Activated CD4-positive, alpha-beta T cell treated with anti-CD3 and anti-CD28 coated beads, Interleukin-10, Interleukin-2, amounts not matched to agents 100 ng/mL and 50 ng/mL, durations not matched to agents 16 hours and 8 hours (primary cell): ENCODE data around the gene MSRB3.

Experiments
- DNase-seq: peaks from one replicate; pipeline ENCODE4 v3.0.0-alpha.2; 2020

The MSRB3 gene

DNA sequence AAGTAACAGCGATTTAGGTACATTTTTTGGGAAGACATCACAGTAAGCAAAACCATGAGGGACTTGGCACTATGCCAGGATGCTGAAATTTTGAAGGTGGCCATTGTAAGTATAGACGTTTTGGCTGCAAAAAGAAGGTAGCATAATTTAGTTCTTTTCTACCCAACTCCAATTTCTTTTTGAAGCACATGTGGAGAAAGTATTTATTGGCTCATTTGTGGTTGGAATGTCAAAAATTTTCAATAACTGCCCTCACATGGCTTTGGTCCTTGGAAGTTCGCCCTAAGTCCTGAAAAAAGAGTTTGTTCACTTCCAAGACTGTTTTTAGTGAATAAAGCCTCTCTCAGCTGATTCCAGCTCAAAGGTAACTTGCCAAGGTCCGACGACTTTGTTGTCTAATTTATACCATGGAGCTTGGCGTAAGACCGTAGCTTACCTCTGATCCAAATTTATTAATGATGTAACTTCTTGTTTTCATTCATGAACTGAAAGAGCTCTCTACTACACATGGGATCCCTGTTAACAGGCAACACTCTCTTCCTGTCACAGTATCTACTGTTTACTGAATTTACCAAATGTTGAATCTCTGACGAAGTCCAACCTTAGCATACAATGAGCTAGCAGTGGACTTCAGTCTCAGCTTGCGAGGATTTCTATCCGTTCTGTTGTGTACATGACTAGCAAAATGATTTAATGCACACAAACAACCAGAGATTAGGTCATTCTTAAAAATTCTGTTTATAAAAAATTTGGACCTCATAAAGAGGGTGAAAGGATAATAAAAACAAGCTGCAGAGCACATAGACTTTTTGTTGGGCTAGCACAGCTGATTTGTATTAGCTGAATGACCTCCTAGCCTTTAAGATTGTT lies 49.0 kb downstream of the MSRB3 start:
- DNase-seq, result no peak

DNA sequence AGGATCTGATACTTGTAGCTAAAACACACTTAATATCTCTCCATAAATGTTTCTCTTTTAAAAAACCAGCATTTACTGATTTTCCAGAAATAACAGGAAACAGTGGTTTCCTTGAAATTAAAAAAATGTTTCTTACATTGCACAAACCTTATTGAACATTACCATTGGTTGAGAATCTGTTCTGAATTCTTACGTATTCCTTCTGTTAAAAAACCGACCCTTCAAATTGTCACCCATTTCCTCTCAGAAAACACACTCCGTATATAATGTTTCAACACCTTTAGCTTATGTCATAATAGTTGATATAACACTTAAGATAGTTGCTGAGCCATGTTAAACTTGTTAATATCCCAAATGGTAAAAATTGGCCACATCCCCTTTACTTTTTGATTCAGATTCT lies 51.2 kb downstream of the MSRB3 start:
- no peak for DNase-seq

DNA sequence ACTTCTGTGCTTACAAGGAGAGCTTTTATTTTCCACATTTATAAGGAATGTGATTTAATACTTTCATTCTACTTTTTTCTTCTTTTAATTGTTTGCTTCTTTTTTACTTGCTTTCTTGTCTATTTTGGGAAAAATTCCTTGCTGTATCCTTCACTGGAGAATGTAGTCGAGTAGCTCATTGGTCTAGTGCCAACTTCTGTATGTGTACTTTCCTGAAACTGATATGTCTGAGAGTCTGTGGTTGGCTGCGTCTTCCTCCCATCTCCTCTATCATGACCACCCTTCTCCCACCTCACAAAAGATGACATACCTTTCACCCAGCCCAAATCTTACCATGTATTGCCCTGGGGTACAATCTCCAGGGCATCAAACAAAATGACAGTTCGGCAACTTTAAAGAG lies 51.8 kb downstream of the MSRB3 start:
- DNase-seq, result no peak

DNA sequence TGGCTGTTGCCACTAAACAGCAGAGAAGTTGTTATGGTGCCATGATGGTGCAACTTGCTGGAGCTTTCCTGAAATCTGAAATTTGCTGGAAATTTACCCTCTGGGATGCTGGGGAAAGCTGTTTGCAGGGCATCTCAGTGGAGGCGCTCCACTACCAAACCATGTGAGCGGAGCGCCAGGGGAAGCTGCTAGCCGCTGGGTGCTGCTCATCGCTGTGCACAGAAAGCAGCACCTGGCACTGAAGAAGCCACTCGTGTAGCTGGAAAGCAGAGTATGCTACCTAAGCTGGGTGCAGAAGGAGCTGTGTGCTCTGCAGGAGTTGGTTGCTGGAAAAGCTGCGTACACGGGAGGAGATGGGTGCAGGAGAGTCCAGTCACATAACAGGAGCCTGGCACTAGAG lies 53.0 kb downstream of the MSRB3 start:
- no peak for DNase-seq

DNA sequence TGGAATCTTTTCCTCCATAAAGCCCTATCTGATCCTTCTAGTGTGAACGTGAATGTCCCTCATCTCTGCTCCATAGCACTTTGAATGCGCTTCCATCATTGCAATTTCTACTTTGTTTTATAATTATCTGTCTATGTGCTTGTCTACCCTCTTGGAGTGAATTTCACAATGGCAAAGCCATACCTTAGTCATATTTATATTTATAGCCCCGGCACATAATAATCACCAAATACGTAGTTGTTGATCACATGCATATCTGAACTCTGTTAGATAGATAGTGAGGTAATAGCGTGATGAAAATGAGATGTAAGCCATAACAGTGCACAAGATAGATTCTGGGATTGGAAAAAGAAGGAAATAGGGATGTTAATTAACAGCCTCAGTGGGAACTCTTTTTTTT lies 55.2 kb downstream of the MSRB3 start:
- no peak for DNase-seq

DNA sequence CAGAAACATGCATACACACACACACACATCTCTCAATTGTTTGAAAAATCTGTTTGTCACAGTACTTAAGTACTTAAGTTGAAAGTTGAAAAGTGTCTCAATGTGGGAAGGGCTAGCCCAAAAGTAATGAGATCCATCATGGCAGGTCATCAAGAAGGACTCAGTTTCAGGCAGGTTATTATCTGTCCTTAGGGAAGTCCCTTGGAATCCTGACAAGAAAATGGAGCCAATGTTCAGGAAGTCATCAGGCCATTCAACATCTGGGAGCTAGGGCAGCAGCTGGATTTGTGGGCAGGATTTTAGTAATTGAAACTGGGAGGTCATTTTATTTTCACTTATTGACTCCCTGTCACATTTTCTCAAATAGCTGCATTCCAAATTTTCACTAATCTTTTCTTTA lies 56.0 kb downstream of the MSRB3 start:
- no peak for DNase-seq

DNA sequence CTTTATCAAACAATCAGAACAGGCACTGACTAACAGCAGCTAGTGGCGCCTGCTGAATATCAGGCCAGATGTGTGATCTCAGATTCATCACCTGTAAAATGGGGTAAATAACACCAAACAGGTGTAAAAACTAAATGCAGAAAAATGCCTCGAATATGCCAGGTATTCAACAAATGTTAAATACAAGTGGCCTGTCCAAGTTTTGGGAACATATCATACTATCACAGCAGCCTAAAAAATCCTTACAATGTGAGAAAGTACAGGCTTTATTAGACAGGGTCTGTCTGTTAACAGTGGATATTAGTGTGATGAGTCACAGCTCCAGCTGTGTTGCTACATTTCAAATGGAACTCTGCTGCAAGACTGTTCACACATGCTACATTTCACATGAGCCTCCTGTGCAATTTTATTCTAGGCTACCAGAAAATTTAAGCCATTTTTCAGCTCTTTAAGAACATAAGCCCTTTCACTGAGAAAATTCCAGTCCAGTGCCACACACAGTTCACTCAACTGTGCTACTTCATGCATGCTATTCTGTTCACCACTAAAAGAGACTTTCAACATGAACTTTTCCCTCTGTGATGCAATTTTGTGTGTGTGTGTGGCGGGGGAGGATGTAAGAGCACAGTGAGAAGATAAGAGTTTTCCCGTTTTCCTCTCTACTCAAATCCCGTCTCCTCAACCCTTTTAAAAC lies 56.7 kb downstream of the MSRB3 start:
- DNase-seq, result no peak

DNA sequence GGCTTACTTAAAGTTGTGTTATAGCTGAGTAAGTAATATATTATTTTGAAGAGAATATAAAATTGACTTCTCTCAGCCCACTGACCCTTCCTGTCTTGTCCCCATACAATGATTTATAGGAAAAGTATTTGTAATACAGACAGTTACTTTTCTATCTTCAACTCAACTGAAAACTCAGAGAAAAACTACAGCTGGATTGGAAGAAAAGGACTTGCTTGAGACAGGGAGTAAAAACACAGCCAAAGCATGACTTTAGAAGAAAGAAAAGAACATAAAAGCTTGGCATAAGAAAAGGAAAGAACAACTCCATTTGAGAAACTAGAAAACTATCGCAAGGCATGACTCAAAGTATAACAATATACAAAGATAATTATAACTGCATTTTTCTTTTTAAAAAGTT lies 57.5 kb downstream of the MSRB3 start:
- no peak for DNase-seq

DNA sequence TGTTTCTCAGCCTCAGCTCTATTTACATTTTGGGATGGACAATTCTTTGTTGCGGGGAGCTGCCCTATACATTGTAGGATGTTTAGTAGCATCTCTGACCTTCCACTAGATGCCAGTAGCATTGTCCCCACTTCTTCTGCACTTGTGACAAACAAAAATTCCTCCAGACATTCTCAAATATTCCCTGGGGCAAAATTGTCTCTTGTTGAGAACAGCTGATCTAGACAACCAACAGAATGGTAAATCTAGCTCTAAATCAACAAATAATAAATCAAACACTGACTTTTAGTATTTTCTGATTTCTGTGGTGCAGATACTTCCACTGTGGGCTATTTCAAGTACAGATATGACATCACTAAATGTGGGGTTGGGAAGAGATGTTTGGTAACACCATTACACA lies 60.7 kb downstream of the MSRB3 start:
- no peak for DNase-seq

DNA sequence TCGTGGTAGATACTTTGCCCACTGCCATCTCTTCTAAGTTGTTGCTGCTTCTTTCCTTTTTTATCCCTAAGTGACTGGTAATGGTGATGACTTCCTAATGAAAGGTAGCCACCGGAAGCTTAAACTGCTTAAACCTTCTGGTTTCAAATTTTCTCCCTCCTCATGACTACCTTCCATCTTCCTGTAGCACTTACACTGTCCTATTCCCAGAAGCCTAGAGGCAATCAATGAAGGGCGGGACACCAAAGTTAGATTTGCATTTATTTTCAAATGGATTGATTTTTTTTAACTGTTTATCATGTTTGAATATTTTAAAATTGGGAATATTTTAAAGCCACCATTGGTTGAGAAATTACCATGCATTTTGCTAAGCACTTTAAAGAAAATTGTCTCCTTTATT lies 64.7 kb downstream of the MSRB3 start:
- DNase-seq, result no peak

DNA sequence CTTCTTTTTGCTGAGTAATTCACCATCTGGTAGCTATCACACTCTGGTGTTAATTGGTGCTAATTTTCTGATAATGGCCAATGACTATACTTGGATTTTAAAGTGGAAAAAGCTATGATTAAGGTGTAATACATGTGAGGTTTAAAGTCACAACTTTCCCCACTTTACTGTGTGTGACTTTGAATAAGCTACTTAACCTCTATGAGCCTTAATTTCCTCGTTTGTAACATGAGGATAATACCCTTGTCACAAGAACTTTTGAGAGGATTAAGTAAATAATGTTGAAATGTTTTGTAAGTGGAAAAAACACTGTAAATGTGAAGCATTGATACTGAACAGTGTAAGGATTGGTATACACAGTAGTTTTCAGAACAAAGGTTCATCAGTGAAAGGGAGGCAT lies 65.3 kb downstream of the MSRB3 start:
- DNase-seq, result no peak

DNA sequence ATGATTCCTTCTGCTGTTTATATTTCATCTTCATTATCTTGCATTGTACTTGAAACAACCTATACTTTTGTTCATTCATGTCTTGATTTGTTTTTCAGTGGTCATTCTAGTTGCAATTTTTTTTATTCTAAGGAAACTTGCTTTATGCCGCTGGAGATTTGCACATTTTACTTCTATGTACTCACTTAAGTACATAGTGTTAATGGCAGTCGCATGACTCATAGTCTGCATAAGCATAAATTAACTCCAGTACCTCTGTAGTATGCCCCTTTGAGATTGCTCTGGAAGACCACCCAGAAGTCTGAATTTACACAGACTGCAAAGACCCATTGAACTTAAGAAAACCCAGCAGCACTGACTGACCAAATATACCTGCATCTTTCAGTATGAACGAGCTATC lies 77.0 kb downstream of the MSRB3 start:
- DNase-seq, result no peak

DNA sequence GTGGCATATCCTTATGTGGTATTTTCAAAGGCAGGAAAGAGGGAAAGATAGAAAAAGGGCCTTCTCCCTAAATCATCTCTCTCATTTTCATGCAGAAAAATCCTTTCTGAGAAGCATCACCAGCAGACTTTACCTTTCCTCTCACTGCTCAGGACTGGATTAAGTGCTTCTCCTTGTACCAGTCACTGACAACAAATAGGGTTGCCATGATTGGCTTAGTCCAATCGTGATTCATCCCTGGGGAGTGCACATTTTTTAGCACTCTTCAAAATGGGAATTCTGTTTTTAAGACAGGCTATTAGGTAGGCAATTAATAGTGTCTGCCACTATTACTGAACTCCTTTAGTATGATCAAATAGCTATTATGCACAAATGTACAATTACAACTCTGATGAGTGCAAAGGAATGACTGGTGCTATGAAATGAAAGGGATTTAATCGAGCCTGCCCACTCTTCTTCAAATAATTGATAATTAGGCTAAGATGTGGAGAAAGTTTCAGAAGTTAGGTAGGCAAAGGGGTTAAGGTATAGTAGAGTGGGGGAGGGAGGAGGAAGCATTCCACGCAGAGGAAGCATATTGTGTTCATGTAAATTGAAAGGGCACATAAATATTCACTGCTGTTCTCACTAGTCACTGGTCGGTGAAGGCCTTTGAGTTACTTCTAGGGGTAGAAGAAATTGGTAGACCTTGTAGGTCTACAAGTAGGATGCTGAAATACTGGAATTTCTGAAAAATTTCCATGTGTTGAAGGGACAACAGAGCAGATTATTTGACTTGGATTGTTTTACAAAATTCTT lies 84.0 kb downstream of the MSRB3 start:
- no peak for DNase-seq

DNA sequence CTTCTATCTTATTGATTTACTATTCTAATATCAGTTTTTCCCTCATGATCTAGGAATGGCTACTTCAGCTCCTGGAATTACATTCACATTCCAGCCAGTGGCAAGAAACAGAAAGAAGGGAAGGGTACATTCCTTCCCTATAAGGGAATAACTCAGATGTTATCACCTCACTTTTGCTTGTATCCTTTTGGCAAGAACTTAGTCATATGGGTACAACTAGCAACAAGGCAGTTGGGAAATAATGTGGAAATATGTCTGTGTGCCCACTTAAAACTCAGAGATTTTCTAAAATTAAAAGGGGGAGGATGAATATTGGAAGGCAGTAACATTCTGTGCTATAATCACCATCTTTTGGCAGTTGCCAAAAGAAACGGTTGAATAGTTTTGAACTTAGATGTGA lies 85.6 kb downstream of the MSRB3 start:
- no peak for DNase-seq

DNA sequence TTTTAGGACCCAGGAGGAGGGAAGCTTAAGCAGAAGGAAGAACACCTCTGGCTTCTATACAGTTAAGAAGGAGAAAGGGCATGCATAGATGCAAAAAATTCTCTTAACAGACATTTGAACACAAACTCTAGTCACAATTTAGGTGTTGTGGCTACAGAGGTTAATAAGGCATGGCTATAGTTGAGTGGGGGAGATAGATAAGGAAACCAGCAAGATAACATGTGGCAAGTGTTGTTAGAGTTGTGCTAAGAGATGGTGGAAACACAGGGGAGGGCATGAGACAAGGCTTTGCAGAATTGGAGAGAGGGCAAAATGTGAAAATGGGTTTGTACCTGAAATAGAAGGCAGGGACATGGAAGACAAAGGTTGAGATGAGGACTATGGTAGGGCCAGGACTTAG lies 88.9 kb downstream of the MSRB3 start:
- no peak for DNase-seq

DNA sequence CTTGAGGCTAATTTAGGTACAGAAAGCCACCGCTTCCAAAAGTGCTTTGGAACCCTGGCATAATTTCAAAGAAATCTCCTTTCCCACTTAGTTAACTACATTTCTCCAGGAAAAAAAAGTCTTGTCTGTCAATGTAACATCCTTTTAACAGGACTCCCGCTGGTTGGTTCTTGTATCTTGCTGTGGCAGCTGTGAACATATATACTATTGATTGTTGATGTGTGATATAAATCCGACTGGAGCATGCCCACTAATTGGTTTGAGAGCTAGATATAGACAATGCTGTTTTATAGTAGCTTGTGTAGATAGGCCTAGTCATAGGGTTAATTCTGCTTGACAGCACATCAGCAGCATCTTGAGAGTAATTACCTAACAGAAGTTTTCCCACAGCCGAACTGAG lies 89.6 kb downstream of the MSRB3 start:
- no peak for DNase-seq

DNA sequence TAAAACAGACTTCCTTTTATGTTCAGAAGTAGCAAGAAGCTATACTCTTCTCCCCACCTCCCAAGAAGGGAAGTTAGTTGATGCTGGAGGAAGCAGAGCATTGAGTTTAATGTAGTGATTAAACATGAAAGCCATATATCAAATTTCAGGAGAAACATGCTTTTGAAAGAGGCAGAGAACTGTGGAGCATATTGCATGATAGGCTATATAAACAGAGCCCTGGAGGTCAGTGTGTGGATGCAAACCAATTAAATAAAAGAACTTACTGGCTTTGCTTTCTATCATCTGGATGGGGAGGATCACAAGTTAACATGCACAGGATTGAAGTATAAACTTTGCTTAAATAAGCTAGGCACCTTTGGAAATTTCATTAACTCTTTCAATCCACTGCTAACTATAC lies 94.1 kb downstream of the MSRB3 start:
- no peak for DNase-seq

DNA sequence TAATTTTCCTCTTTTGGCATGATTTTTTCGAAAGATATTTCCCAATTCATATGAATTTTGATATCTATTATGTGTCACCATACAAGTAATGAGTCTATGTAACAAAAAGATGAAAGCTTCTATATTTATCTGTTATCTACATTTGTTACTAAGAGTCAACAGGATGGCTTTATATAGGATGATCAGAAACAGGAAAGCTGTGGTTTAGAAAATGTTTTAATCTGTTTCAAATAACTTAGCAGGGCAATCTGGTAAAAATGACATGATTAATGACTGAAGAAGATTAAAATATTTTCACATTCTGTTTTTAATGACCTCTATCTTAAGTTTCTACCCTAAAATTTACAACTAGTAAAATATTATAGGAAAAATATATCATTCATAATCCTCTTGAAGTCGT lies 105.8 kb downstream of the MSRB3 start:
- no peak for DNase-seq

DNA sequence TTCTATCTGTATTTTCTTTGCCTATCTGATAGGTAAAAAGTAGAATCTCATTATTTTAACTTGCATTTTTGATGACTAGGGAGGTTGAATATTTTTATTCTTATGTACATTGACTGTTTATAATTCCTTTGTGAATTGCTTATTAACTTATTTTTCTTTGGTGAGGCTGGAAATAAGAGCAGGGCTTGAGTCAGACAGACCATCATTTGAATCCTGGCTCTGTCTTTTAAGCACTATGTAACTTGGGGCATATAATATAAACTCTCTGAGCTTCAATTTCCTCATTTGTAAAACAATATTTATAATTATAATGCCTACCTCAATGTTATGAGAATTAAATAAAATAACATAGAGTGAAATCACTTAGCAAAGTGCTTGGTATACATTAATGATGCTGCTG lies 108.9 kb downstream of the MSRB3 start:
- DNase-seq, result no peak

DNA sequence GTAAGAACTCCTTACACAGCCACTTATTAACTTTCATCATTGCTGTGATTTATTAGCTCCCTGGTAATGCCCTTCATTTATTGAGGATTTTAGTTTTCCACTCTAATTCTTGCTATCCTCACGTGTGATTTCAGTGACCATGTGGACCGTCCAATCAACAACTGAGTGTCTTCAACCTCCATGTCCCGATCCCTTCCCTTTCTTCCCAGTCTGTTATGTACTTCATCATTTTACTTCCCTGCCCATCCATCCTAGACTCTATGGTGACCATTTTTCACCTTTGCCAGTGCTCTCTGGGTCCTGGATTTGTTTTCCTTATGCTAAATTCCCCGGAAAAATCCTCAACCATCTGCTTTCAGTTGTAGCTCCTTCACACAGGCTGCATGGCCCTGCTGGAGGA lies 111.0 kb downstream of the MSRB3 start:
- no peak for DNase-seq

DNA sequence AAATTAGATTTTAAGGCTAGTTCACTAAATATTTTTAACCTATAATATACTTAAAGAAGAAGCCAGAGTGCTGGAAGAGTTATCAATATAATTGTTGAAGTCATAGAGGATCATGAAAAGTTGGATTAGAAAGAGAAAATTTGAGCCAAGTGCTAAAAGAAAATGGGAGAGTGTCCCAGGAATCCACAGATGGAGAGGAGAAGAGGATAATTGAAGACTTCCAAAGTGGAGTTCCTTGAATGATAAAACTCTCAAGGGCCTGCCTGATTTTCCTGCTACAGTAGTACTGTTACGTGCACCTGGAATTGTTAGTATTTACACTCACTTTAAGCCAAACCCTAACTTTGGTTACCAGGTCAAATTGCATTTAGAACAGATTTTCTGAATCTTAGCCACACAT lies 113.2 kb downstream of the MSRB3 start:
- no peak for DNase-seq

DNA sequence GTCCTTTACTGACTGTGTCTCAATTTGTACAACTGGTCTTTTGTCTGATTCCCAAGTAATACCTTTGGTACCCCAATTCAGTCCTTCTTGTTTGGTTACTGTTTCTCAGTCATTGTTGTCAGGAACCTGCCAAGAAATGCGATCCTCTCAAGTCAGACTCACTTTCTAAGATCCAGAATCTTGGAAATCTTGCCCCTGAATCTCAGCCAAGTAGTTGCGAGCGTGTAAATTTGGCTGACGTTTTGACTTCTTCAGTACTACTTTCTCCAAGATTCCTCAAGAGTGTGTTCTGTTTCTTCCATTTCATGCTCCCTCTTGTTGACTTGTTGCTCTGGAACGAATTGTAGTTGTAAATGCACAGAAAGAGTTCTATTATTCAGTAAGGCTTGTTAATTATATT lies 114.0 kb downstream of the MSRB3 start:
- DNase-seq, result no peak

DNA sequence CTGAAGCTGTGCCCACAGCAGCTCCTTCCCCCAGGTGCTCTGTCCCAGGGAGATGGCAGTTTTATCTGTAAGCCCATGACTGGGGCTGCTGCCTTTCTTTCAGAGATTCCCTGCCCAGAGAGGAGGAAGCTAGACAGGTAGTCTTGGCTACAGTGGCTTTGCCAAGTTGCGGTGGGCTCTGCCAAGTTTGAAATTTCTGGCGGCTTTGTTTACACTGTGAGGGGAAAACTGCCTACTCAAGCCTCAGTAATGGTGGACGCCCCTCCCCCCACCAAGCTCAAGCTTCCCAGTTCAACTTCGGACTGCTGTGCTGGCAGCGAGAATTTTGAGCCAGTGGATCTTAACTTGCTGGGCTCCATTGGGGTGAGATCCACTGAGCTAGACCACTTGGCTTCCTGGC lies 124.7 kb downstream of the MSRB3 start:
- no peak for DNase-seq
